Activated CD8-positive, alpha-beta memory T cell treated with anti-CD3 and anti-CD28 coated beads for 4 hours (primary cell): ENCODE measurements around the gene TMSB15C.

Experiments used
- DNase-seq, 2 donors: peaks; one replicate each; pipeline ENCODE4 v3.0.0-alpha.2; 2020; ENCODE audit warnings: low read depth in 2 of 2

TMSB15C gene

GRCh38 chrX:104045642-104046041, 30.4 kb downstream of the TMSB15C start:
- no peak for DNase-seq

- no peak for DNase-seq
Observed at GRCh38 chrX:104041003-104041402, 35.0 kb downstream of the TMSB15C start.

- DNase-seq, result no peak
Observed at GRCh38 chrX:104039689-104040505, 36.1 kb downstream of the TMSB15C start, which contains the start of gene H2BW2. Gene H2BW2, plus strand, starts transcription at chrX:104039956. Its CDS starts 39 bp downstream, at chrX:104039995.
